Suprapubic skin (tissue), 3 donors: ENCODE measurements around the gene NSD1.

Experiments
- CTCF ChIP-seq, 2 donors: fragments of 200-600 bp in 1 of 2; fragments of 450-650 bp in 1 of 2; sonication (generic) in 1 of 2; IDR thresholded peaks; one replicate each; pipeline ENCODE4 v1.5.1; 2016 to 2019; ENCODE audit warnings: antibody characterized with exemption in 2 of 2, mild to moderate bottlenecking in 1 of 2, moderate library complexity in 1 of 2
- POLR2AphosphoS5 ChIP-seq, 3 donors: sonication (generic); formaldehyde crosslinking; IDR thresholded peaks; one replicate each; pipeline ENCODE4 v1.6.1; 2017; ENCODE audit warnings: antibody characterized with exemption in 3 of 3

- TF ChIP-seq CTCF (IDR thresholded peaks at IDR 0.05) (no peak), POLR2AphosphoS5 (IDR thresholded peaks at IDR 0.05) (no peak)
These were observed 39.1 kb upstream of the NSD1 start for GRCh38 chr5:177094224-177095087.
